GM20000 (cell line): ENCODE results near the gene CDK5RAP2.

Experiments
- DNase-seq: peaks from one replicate; pipeline ENCODE4 v3.0.0; 2012; ENCODE audit warnings: low spot score
- TF ChIP-seq, protein P1 (sequence below): IDR thresholded peaks from 2 replicates; pipeline ENCODE4 v1.5.1; 2012; ENCODE audit warnings: mild to moderate bottlenecking, control low read depth; ENCODE audit errors: extremely low read depth, missing control alignments

CDK5RAP2 gene

DNA sequence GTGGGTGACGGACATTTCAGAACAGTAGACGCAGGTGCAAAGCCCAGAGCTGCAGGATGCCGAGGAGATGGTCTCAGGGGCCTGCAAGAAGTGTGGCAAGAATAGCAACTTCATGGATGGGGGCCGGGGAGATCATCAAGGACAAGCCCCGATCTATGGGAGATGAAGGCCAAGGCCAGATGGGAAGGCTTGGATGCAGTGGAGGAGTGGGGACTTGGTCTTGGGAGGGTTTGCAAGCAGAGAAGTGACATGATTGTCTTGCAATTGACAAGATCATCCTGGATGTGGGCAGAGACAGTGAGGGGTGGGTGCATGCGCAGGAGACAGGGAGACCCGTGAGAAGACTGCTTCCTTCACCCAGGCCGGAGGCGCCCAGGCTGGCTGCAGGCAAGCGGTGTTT is 198.1 kb downstream of the CDK5RAP2 start:
- TF ChIP-seq, protein P1, sequence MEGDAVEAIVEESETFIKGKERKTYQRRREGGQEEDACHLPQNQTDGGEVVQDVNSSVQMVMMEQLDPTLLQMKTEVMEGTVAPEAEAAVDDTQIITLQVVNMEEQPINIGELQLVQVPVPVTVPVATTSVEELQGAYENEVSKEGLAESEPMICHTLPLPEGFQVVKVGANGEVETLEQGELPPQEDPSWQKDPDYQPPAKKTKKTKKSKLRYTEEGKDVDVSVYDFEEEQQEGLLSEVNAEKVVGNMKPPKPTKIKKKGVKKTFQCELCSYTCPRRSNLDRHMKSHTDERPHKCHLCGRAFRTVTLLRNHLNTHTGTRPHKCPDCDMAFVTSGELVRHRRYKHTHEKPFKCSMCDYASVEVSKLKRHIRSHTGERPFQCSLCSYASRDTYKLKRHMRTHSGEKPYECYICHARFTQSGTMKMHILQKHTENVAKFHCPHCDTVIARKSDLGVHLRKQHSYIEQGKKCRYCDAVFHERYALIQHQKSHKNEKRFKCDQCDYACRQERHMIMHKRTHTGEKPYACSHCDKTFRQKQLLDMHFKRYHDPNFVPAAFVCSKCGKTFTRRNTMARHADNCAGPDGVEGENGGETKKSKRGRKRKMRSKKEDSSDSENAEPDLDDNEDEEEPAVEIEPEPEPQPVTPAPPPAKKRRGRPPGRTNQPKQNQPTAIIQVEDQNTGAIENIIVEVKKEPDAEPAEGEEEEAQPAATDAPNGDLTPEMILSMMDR, result no peak
- no peak for DNase-seq

DNA sequence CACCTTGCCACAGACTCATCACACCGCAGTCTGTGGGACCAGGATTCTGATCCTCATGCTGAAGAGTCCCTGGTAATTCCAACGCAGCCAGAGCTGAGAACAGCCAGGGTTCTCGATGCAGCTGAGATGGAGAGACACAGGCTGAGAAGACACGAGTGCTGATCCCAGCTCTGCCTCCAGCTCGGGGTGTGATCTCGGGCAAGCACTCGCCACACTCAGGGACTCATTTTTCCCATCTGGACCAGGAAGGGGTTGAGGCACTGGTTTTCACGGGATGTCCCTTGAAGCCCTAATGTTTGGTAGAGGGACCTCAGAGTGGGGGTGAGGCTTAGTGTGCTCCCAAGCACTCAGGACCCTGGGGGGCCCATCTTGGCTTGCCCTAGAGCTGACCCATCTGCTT is 200.4 kb downstream of the CDK5RAP2 start:
- TF ChIP-seq, protein P1, result no peak
- no peak for DNase-seq

GRCh38 chr9:120378680-120379079 is 201.3 kb downstream of the CDK5RAP2 start:
- TF ChIP-seq, protein P1, result no peak
- no peak for DNase-seq

DNA sequence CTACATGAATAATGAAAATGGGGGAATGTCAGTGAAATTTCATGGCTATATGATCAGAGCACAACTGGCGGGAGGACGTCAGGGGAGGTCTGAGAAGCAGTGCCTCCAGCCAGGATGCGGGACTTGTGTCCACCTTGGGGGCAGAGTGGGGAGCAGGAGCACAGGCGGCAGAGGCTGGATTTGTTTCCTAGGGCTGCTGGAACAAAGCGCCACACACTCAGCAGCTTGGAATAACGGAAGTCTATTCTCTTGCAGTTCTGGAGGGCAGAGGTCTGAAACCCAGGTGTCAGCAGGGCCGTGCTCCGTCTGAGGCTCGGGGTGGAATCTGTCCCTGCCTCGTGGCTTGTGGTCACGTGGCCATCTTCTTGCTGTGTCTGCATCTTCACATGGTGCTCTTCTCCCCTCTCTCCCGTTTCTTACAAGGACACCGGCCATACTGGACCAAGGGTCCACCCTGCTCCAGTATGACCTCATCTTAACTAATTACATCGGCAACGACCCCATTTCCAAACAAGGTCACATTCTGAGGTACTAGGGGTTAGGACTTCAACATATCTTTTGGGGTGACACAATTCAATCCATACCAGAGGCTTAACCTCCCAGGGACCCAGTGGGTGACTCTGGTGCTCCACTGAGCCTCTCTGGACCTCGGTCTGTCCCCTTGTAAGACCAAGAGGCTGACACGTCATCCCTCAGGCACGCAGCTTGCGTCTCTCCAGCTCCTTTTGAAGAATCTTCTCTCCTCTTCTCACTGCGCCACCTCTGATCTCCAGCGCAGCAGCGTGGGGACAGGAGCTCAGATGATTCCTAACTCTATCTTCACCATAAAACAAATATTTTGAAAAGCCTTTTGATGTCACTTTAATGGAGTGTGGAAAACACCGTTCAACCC is 202.5 kb downstream of the CDK5RAP2 start:
- DNase-seq, result no peak
- TF ChIP-seq, protein P1, result no peak

DNA sequence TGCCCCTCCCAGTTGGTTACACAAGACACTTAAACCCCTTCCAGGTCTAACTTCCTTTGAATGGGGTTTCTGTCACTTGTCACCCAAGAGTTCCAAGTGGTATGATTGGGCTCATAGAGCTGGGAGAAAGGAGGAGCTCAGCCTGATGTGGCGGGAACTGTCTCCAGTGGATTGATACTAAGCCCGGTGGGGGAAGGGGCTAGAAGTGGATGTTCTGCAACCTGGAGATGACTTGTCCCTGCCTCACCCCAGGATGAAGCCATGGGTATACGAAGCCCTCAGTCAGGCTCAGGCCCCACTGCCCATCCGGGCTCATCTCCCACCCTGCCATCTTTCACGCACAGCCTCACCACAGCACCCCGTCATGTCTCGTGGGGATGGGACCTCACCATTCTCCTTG is 203.9 kb downstream of the CDK5RAP2 start:
- no peak for DNase-seq
- TF ChIP-seq, protein P1, result no peak

- TF ChIP-seq, protein P1, result no peak
- no peak for DNase-seq
Measured at GRCh38 chr9:120375316-120375715, 204.7 kb downstream of the CDK5RAP2 start.

- TF ChIP-seq, protein P1, result no peak
Measured at GRCh38 chr9:120374817-120375216, 205.2 kb downstream of the CDK5RAP2 start.

More at GRCh38 chr9:120374817-120375216, 205.2 kb downstream of the CDK5RAP2 start:
- no peak for DNase-seq
